ENCODE data around the gene COLGALT1. TPM values are rescaled to one million over a fixed set of nuclear protein-coding genes. Genes with fewer than 3 reads are reported as not detected.

The COLGALT1 gene
- total and polyA plus RNA-seq, 10 of the 15 experiments (the other 5 are each of a cell fraction or from before 2014, with no cell fraction given), result 1.2 to 78.8 (median 29.8) TPM

Other genes with a start within 250 kb of the COLGALT1 start
Only the 7 nearest of the 16 such genes appear.
- 248 and 257 TPM in 2 replicates for gene BST2, start 150.0 kb upstream of the COLGALT1 start, total RNA-seq (2014; rRNA removed)
- gene BST2, start 150.0 kb upstream of the COLGALT1 start, total RNA-seq (2014; rRNA removed; fragmentation: Illumina TruSeq; extraction: Trizol), result 161 and 175 TPM in 2 replicates
- 271 and 278 TPM in 2 replicates for gene BST2, start 150.0 kb upstream of the COLGALT1 start, total RNA-seq (2021)
- gene BST2, start 150.0 kb upstream of the COLGALT1 start, polyA plus RNA-seq (2011; rRNA removed), result 210 and 301 TPM in 2 replicates
- 62.4 and 198 TPM in 2 replicates for gene BST2, start 150.0 kb upstream of the COLGALT1 start, polyA plus RNA-seq (2014; fragmentation: Illumina TruSeq; extraction: Trizol)
- 100 to 1,000 TPM in 1 of 2 experiments, 10 to 100 TPM in 1; 16.6 to 111 TPM for gene BST2, start 150.0 kb upstream of the COLGALT1 start, polyA plus RNA-seq (2014; fragmentation: Nextera tagmentation; extraction: Ambion mirVana)
- gene BST2, start 150.0 kb upstream of the COLGALT1 start, polyA plus RNA-seq (2014; rRNA removed), result 329 and 331 TPM in 2 replicates
- gene BST2, start 150.0 kb upstream of the COLGALT1 start, polyA plus RNA-seq (2016; fragmentation: Nextera tagmentation; extraction: Ambion mirVana), result 100 to 1,000 TPM; 335 to 372 TPM
- gene MVB12A, start 135.6 kb upstream of the COLGALT1 start, total RNA-seq (2014; rRNA removed), result 37.7 and 47.6 TPM in 2 replicates
- 15.3 and 18.0 TPM in 2 replicates for gene MVB12A, start 135.6 kb upstream of the COLGALT1 start, total RNA-seq (2014; rRNA removed; fragmentation: Illumina TruSeq; extraction: Trizol)
- 41.2 and 46.3 TPM in 2 replicates for gene MVB12A, start 135.6 kb upstream of the COLGALT1 start, total RNA-seq (2021)
- 7.9 and 16.8 TPM in 2 replicates for gene MVB12A, start 135.6 kb upstream of the COLGALT1 start, polyA plus RNA-seq (2011; rRNA removed)
- 7.6 and 16.9 TPM in 2 replicates for gene MVB12A, start 135.6 kb upstream of the COLGALT1 start, polyA plus RNA-seq (2014; fragmentation: Illumina TruSeq; extraction: Trizol)
- 1 to 10 TPM; 1.2 to 2.6 TPM for gene MVB12A, start 135.6 kb upstream of the COLGALT1 start, polyA plus RNA-seq (2014; fragmentation: Nextera tagmentation; extraction: Ambion mirVana)
- 46.7 and 47.5 TPM in 2 replicates for gene MVB12A, start 135.6 kb upstream of the COLGALT1 start, polyA plus RNA-seq (2014; rRNA removed)
- gene MVB12A, start 135.6 kb upstream of the COLGALT1 start, polyA plus RNA-seq (2016; fragmentation: Nextera tagmentation; extraction: Ambion mirVana), result 10 to 100 TPM; 34.7 to 40.9 TPM
- gene TMEM221, start 107.0 kb upstream of the COLGALT1 start, total RNA-seq (2014; rRNA removed), result not detected in 2 replicates
- not detected in 2 replicates for gene TMEM221, start 107.0 kb upstream of the COLGALT1 start, total RNA-seq (2014; rRNA removed; fragmentation: Illumina TruSeq; extraction: Trizol)
- not detected in 2 replicates for gene TMEM221, start 107.0 kb upstream of the COLGALT1 start, total RNA-seq (2021)
- gene TMEM221, start 107.0 kb upstream of the COLGALT1 start, polyA plus RNA-seq (2011; rRNA removed), result not detected in 2 replicates
- gene TMEM221, start 107.0 kb upstream of the COLGALT1 start, polyA plus RNA-seq (2014; fragmentation: Illumina TruSeq; extraction: Trizol), result not detected in 2 replicates
- under 1 TPM in 1 of 2 experiments, not detected in 1; 0.04 TPM for gene TMEM221, start 107.0 kb upstream of the COLGALT1 start, polyA plus RNA-seq (2014; fragmentation: Nextera tagmentation; extraction: Ambion mirVana)
- gene TMEM221, start 107.0 kb upstream of the COLGALT1 start, polyA plus RNA-seq (2014; rRNA removed), result not detected in 2 replicates
- under 1 TPM in 1 of 2 experiments, not detected in 1; 0.24 TPM for gene TMEM221, start 107.0 kb upstream of the COLGALT1 start, polyA plus RNA-seq (2016; fragmentation: Nextera tagmentation; extraction: Ambion mirVana)
- not detected in 2 replicates for gene NXNL1, start 94.7 kb upstream of the COLGALT1 start, total RNA-seq (2014; rRNA removed)
- gene NXNL1, start 94.7 kb upstream of the COLGALT1 start, total RNA-seq (2014; rRNA removed; fragmentation: Illumina TruSeq; extraction: Trizol), result not detected in 2 replicates
- not detected in 2 replicates for gene NXNL1, start 94.7 kb upstream of the COLGALT1 start, total RNA-seq (2021)
- not detected in 2 replicates for gene NXNL1, start 94.7 kb upstream of the COLGALT1 start, polyA plus RNA-seq (2011; rRNA removed)
- gene NXNL1, start 94.7 kb upstream of the COLGALT1 start, polyA plus RNA-seq (2014; fragmentation: Illumina TruSeq; extraction: Trizol), result not detected in 2 replicates
- not detected for gene NXNL1, start 94.7 kb upstream of the COLGALT1 start, polyA plus RNA-seq (2014; fragmentation: Nextera tagmentation; extraction: Ambion mirVana)
- not detected in 2 replicates for gene NXNL1, start 94.7 kb upstream of the COLGALT1 start, polyA plus RNA-seq (2014; rRNA removed)
- not detected for gene NXNL1, start 94.7 kb upstream of the COLGALT1 start, polyA plus RNA-seq (2016; fragmentation: Nextera tagmentation; extraction: Ambion mirVana)
- 1.3 and 2.3 TPM in 2 replicates for gene SLC27A1, start 85.1 kb upstream of the COLGALT1 start, total RNA-seq (2014; rRNA removed)
- gene SLC27A1, start 85.1 kb upstream of the COLGALT1 start, total RNA-seq (2014; rRNA removed; fragmentation: Illumina TruSeq; extraction: Trizol), result 0.55 and 0.72 TPM in 2 replicates
- gene SLC27A1, start 85.1 kb upstream of the COLGALT1 start, total RNA-seq (2021), result 2.3 and 2.8 TPM in 2 replicates
- 0.79 and 1.8 TPM in 2 replicates for gene SLC27A1, start 85.1 kb upstream of the COLGALT1 start, polyA plus RNA-seq (2011; rRNA removed)
- gene SLC27A1, start 85.1 kb upstream of the COLGALT1 start, polyA plus RNA-seq (2014; fragmentation: Illumina TruSeq; extraction: Trizol), result 0.35 and 0.68 TPM in 2 replicates
- gene SLC27A1, start 85.1 kb upstream of the COLGALT1 start, polyA plus RNA-seq (2014; fragmentation: Nextera tagmentation; extraction: Ambion mirVana), result under 1 TPM; 0.11 to 0.31 TPM
- gene SLC27A1, start 85.1 kb upstream of the COLGALT1 start, polyA plus RNA-seq (2014; rRNA removed), result 1.7 and 2.6 TPM in 2 replicates
- gene SLC27A1, start 85.1 kb upstream of the COLGALT1 start, polyA plus RNA-seq (2016; fragmentation: Nextera tagmentation; extraction: Ambion mirVana), result 1 to 10 TPM; 1.0 to 1.4 TPM
- gene PGLS, start 44.0 kb upstream of the COLGALT1 start, total RNA-seq (2014; rRNA removed), result 74.9 and 89.3 TPM in 2 replicates
- 37.4 and 41.5 TPM in 2 replicates for gene PGLS, start 44.0 kb upstream of the COLGALT1 start, total RNA-seq (2014; rRNA removed; fragmentation: Illumina TruSeq; extraction: Trizol)
- gene PGLS, start 44.0 kb upstream of the COLGALT1 start, total RNA-seq (2021), result 132 TPM in 2 replicates
- 14.9 and 32.6 TPM in 2 replicates for gene PGLS, start 44.0 kb upstream of the COLGALT1 start, polyA plus RNA-seq (2011; rRNA removed)
- 18.2 and 44.1 TPM in 2 replicates for gene PGLS, start 44.0 kb upstream of the COLGALT1 start, polyA plus RNA-seq (2014; fragmentation: Illumina TruSeq; extraction: Trizol)
- gene PGLS, start 44.0 kb upstream of the COLGALT1 start, polyA plus RNA-seq (2014; fragmentation: Nextera tagmentation; extraction: Ambion mirVana), result 1 to 10 TPM; 1.4 to 8.6 TPM
- gene PGLS, start 44.0 kb upstream of the COLGALT1 start, polyA plus RNA-seq (2014; rRNA removed), result 136 and 139 TPM in 2 replicates
- gene PGLS, start 44.0 kb upstream of the COLGALT1 start, polyA plus RNA-seq (2016; fragmentation: Nextera tagmentation; extraction: Ambion mirVana), result 100 to 1,000 TPM; 101 to 114 TPM
- gene UNC13A, start 132.7 kb downstream of the COLGALT1 start, total RNA-seq (2014; rRNA removed), result under 0.01 and 0.17 TPM in 2 replicates
- gene UNC13A, start 132.7 kb downstream of the COLGALT1 start, total RNA-seq (2014; rRNA removed; fragmentation: Illumina TruSeq; extraction: Trizol), result 0.04 and 0.05 TPM in 2 replicates
- 0.08 and 0.48 TPM in 2 replicates for gene UNC13A, start 132.7 kb downstream of the COLGALT1 start, total RNA-seq (2021)
- 0.10 and 0.12 TPM in 2 replicates for gene UNC13A, start 132.7 kb downstream of the COLGALT1 start, polyA plus RNA-seq (2011; rRNA removed)
- 0.05 and 0.18 TPM in 2 replicates for gene UNC13A, start 132.7 kb downstream of the COLGALT1 start, polyA plus RNA-seq (2014; fragmentation: Illumina TruSeq; extraction: Trizol)
- under 1 TPM in 1 of 2 experiments, not detected in 1; under 0.01 TPM for gene UNC13A, start 132.7 kb downstream of the COLGALT1 start, polyA plus RNA-seq (2014; fragmentation: Nextera tagmentation; extraction: Ambion mirVana)
- gene UNC13A, start 132.7 kb downstream of the COLGALT1 start, polyA plus RNA-seq (2014; rRNA removed), result 0.09 and 0.13 TPM in 2 replicates
- gene UNC13A, start 132.7 kb downstream of the COLGALT1 start, polyA plus RNA-seq (2016; fragmentation: Nextera tagmentation; extraction: Ambion mirVana), result under 1 TPM; 0.16 to 0.23 TPM

Data from GM12878 (cell line).